ENCODE results near the gene ACY1. TPM values are rescaled to one million over a fixed set of nuclear protein-coding genes. Genes with fewer than 3 reads are reported as not detected.
A peak's percentile ranks its signal among the peaks of the same experiment; 100 is the strongest.
"Not testable (repeated sequence)": the region's sequence is repeated elsewhere in the genome, so short reads cannot be mapped to it uniquely, and the experiment has no call there.

ACY1 gene
- polyA plus RNA-seq, 10 donors = 8.9 to 15.1 (median 13.2) TPM

- DNase-seq = no peak
These were observed 5.2 kb upstream of the ACY1 start for GRCh38 chr3:51978143-51978502.

- DNase-seq = no peak
These were observed 3.1 kb upstream of the ACY1 start for GRCh38 chr3:51980253-51980652.

- DNase-seq = no peak
These were observed 940 bp upstream of the ACY1 start for GRCh38 chr3:51982352-51982837.

- no peak for DNase-seq
These were observed 388 bp downstream of the ACY1 start for GRCh38 chr3:51983578-51984268.

GRCh38 chr3:51984269-51984647 lies 923 bp downstream of the ACY1 start:
- DNase-seq = no peak

- DNase-seq = no peak
These were observed 1.7 kb downstream of the ACY1 start for GRCh38 chr3:51985063-51985462.

- DNase-seq = no peak
These were observed 2.9 kb downstream of the ACY1 start for GRCh38 chr3:51986010-51986947.

- DNase-seq = no peak
These were observed 4.2 kb downstream of the ACY1 start for GRCh38 chr3:51987568-51987967.

GRCh38 chr3:51988286-51989146 lies 5.2 kb downstream of the ACY1 start:
- no peak for DNase-seq

- not testable (repeated sequence) for DNase-seq
These were observed 7.2 kb downstream of the ACY1 start for GRCh38 chr3:51990501-51990971.

GRCh38 chr3:51992017-51992682 lies 8.8 kb downstream of the ACY1 start:
- DNase-seq = no peak

- DNase-seq = not testable (repeated sequence)
These were observed 10.3 kb downstream of the ACY1 start for GRCh38 chr3:51993657-51994056.

- DNase-seq = no peak
These were observed 11.2 kb downstream of the ACY1 start for GRCh38 chr3:51994530-51994929.

GRCh38 chr3:51995346-51996163 lies 12.2 kb downstream of the ACY1 start, which contains the start of gene RPL29:
Gene RPL29, minus strand, starts transcription at chr3:51995895. Its CDS starts 434 bp downstream, at chr3:51995461.
- DNase-seq = peak; percentile 95 to 97 (median 96)

GRCh38 chr3:51997172-51997571 lies 13.8 kb downstream of the ACY1 start:
- DNase-seq = no peak

- no peak for DNase-seq
These were observed 14.7 kb downstream of the ACY1 start for GRCh38 chr3:51997935-51998596.

- DNase-seq = no peak
These were observed 15.4 kb downstream of the ACY1 start for GRCh38 chr3:51998774-51999173.

GRCh38 chr3:51999846-52000245 lies 16.5 kb downstream of the ACY1 start:
- DNase-seq = no peak

- DNase-seq = peak in 2 of 3 donors; percentile 76 to 85
These were observed 18.2 kb downstream of the ACY1 start for GRCh38 chr3:52001443-52001974.
